ENCODE results near the gene PLD5.
A peak's percentile ranks its signal among the peaks of the same experiment; 100 is the strongest.

Gene PLD5

GRCh38 chr1:242455052-242455361, 69.5 kb downstream of the PLD5 start:
- no peaks in the 10 kb centered on the region for H3K9me3 Mint-ChIP-seq
- no peak overlapping the region for H3K4me3 Mint-ChIP-seq
- peaks cover under 1% of the 10 kb centered on the region for H3K4me1 Mint-ChIP-seq
- no peak for DNase-seq
- no peak overlapping the region for H3K27ac Mint-ChIP-seq
- no peaks in the 10 kb centered on the region for H3K36me3 Mint-ChIP-seq (ENCODE audit: low read depth)
- TF ChIP-seq CTCF (IDR thresholded peaks at IDR 0.05), result no peak
- peaks cover 14% of the 10 kb centered on the region for H3K27me3 Mint-ChIP-seq (ENCODE audit: low read depth, poor library complexity)

- DNase-seq, result peak; percentile 17
- peak; percentile 76 for TF ChIP-seq CTCF (IDR thresholded peaks at IDR 0.05)
Measured at GRCh38 chr1:242454262-242455051, 70.0 kb downstream of the PLD5 start.

DNA sequence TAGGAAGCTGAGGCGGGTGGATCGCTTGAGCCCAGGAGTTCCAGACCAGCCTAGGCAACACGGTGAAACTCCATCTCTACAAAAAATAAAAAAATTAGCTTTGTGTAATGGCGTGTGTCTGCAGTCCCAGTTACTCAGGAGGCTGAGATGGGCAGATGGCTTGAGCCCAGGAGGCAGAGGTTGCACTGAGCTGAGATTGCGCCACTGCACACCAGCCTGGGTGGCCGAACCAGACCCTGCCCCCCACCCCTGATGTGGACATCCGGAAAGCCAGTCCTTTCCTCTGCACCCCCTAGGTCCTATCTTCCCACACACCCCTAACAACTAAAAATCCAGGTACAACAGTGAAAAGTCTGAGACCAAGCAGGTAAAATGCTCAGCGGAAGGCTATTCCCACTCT, 71.9 kb downstream of the PLD5 start:
- no peaks in the 10 kb centered on the region for H3K9me3 Mint-ChIP-seq
- no peak for DNase-seq
- H3K36me3 Mint-ChIP-seq (ENCODE audit: low read depth), result no peaks in the 10 kb centered on the region
- H3K27me3 Mint-ChIP-seq (ENCODE audit: low read depth, poor library complexity), result peaks cover 14% of the 10 kb centered on the region
- H3K4me3 Mint-ChIP-seq, result no peak overlapping the region
- no peak overlapping the region for H3K27ac Mint-ChIP-seq
- peaks cover 25% of the 10 kb centered on the region for H3K4me1 Mint-ChIP-seq
- no peak for TF ChIP-seq CTCF (IDR thresholded peaks at IDR 0.05)

More at GRCh38 chr1:242454262-242455051, 70.0 kb downstream of the PLD5 start:
- Mint-ChIP-seq H3K4me3 (no peak overlapping the region), H3K36me3 (ENCODE audit: low read depth) (no peaks in the 10 kb centered on the region), H3K9me3 (no peaks in the 10 kb centered on the region), H3K4me1 (peaks cover 6% of the 10 kb centered on the region), H3K27ac (no peak overlapping the region), H3K27me3 (ENCODE audit: low read depth, poor library complexity) (peaks cover 17% of the 10 kb centered on the region)

GRCh38 chr1:242449661-242450060, 74.8 kb downstream of the PLD5 start:
- H3K4me3 Mint-ChIP-seq, result no peak overlapping the region
- no peaks in the 10 kb centered on the region for H3K9me3 Mint-ChIP-seq
- peaks cover 28% of the 10 kb centered on the region for H3K4me1 Mint-ChIP-seq
- H3K27me3 Mint-ChIP-seq (ENCODE audit: low read depth, poor library complexity), result peaks cover 16% of the 10 kb centered on the region
- H3K36me3 Mint-ChIP-seq (ENCODE audit: low read depth), result no peaks in the 10 kb centered on the region
- DNase-seq, result no peak
- no peak overlapping the region for H3K27ac Mint-ChIP-seq
- no peak for TF ChIP-seq CTCF (IDR thresholded peaks at IDR 0.05)

GRCh38 chr1:242448910-242449645, 75.4 kb downstream of the PLD5 start:
- H3K36me3 Mint-ChIP-seq (ENCODE audit: low read depth), result no peaks in the 10 kb centered on the region
- no peak for DNase-seq
- TF ChIP-seq CTCF (IDR thresholded peaks at IDR 0.05), result no peak
- H3K9me3 Mint-ChIP-seq, result no peaks in the 10 kb centered on the region
- no peak overlapping the region for H3K27ac Mint-ChIP-seq
- no peak overlapping the region for H3K4me3 Mint-ChIP-seq
- peaks cover 28% of the 10 kb centered on the region for H3K4me1 Mint-ChIP-seq
- peaks cover 16% of the 10 kb centered on the region for H3K27me3 Mint-ChIP-seq (ENCODE audit: low read depth, poor library complexity)

Data from nephron progenitor cell (in vitro differentiated cells).